HTR-8/SVneo (cell line): ENCODE data around the gene CCDC88C.
"Not testable (repeated sequence)": the region's sequence is repeated elsewhere in the genome, so short reads cannot be mapped to it uniquely, and the experiment has no call there.

Experiments
- DNase-seq: peaks from one replicate; pipeline ENCODE4 v3.0.0; 2011; ENCODE audit warnings: low spot score, mixed read lengths; ENCODE audit not compliant: insufficient read length
- FAIRE-seq: peaks from 2 replicates; lab custom pipeline; 2011; peaks lifted over from hg19 to GRCh38; lab: Jason Lieb, UNC

Gene CCDC88C

DNA sequence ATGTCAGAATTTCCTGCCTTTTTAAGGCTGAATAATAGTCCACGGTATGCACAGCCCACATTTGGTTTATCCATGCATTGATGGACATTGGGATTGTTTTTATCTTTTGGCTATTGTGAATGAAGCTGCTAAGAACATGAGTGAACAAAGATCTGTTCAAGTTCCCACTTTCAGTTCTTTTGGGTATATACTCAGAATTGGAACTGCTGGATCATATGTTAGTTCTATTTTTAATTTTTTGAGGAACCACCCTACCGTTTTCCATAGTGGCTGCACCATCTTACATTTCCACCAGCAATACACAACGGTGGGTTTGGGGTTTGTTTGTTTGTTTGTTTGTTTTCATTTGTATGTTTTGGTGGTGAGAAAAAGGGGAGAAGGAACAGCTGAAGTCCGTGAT, 179.5 kb downstream of the CCDC88C start:
- DNase-seq (no peak), FAIRE-seq (no peak)

DNA sequence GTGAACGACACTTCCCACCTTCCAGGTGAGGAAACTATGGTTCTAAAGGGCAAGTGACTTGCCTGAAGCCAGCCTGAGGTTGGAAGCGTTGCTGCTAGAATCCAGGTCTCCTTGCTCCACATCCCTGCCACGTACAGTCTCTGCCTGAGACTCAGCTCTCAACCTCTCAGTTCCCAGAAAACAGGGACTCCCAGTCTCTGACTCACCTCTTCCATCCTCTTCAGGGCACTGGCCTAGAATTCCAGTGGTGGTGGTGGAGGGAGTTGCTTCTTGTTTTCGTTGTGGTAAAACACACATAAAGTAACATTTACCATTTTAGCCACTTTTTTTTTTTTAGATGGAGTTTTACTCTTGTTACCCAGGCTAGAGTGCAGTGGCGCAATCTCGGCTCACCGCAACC, 180.4 kb downstream of the CCDC88C start:
- peak; percentile 47 for DNase-seq
- FAIRE-seq: no peak

DNA sequence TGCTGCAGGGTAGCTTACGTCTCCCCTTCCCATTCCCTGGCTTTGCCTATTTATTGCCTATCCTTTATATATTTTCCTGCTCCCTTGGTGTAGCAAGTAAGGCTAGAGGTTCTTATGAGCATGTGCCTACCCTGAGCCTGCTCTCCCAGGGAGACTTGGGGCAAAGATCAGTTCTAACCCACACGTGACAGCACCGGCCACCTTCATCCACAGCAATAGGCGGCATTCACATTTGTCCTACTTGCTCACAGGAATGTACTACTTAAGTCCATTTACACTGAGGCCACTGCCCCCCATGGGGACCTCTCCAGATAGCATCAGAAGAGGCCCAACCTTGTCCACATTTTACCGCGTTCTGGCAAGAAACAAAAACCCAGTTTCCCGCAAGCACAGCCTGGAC, 181.8 kb downstream of the CCDC88C start:
- FAIRE-seq (no peak), DNase-seq (no peak)

DNA sequence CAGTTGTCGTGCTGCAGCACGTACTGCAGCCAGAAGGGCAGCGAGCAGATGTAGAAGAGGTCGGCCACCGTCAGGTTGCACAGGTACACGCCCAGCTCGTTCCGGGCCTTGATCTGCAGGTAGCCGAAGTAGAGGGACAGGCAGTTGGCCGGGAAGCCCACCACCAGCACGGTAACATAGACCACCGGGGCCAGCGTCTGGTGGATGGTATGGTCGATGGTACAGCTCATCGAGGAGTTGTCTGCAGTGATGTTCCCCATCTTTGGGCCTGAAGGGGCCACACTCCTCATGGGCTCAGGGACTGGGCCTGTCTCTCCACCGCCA, 182.9 kb downstream of the CCDC88C start:
- FAIRE-seq (peak; percentile 36), DNase-seq (no peak)

DNA sequence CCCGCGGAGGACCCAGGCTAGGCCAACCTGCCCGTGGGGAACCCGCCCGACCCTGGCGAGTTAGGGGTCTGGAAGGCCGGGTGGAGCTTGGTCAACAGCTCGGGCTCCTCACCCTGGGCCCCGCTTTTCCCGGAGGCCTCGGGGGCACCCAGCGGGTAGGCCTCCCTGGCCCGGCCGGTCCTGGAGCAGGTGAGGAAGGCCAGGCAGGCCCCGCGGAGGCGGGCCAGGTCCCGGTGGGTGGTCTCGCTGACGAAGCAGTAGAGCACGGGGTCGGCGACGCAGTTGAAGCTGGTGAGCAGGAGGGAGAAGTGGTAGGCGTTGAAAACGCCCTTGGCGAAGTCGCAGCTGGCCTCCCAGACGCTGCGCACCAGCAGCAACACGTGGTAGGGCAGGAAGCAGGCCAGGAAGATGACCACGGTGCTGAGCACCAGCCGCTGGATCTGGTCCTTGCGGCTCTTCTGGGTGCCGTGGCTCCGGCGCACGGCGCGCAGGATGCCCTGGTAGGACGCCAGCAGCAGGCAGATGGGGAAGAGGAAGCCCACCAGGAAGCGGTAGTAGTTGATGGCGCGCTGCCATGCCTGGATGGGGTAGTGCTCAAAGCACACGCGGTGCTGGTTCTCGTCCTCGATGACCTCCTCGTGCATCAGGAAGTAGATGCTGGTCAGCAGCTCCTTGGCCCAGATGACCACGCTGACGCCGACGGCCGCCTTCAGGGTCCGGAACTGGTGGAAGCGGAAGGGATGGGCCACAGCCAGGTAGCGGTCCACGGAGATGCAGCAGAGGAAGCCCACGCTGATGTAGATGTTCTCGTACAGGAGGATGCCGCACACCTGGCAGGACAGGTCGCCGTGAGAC, 183.5 kb downstream of the CCDC88C start:
- no peak for FAIRE-seq
- no peak for DNase-seq

DNA sequence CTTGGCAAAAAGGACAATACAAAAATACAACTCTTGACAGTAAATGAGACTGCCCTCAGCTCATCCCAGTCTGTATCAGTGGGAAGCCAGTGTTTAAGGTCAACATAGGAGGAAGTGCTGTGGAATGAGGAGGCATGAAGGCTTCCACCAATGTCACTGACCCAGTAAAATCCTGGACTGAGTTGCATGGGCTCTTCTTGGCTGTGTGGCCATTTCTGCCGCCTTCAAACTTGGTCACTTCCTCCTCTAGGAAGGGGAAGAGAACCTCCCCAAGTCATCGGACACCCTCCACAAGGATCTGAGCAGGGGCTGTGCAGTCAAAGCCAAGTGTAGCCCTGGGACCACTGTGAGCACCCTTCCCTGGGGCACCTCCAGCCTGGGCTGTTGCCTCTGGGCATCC, 185.0 kb downstream of the CCDC88C start:
- no peak for FAIRE-seq
- DNase-seq: no peak

DNA sequence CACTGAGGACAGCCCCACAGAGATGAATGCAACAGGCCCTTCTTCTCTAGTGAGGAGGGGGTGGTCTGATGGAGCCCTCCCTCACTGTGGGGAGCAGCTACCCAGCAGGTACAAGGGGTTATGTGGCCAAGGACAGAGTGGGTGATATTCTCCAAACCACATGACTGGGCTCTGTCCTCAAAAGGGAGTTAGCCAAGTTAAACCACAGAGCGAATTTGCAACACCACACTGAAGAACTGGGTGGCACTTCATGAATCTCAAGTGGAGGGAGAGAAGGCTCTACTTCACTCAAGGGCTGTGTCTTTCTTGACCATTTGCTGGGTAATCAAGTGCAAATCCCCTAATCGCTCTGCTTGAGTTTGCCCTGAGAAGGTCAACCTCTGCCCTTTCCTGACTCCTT, 185.6 kb downstream of the CCDC88C start:
- no peak for DNase-seq
- no peak for FAIRE-seq

DNA sequence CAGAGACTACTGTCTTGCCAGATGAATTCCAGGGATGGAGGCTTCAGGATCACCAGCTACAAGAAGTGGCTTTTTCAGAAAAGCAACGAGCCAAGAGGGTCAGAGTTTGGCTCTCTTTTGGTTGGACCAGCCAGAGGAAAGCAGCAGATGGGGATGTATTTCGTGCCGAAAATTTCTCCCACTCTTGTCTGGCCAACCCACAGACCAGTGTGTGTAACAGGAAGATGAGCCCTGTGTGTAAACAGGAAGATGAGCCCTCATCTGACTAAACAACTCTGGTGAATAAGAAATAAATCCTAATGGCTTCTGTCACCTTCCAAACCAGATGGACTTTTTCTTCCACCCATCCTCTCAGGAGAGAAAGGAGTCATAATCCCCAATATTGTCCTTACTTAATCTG, 186.2 kb downstream of the CCDC88C start:
- FAIRE-seq (no peak), DNase-seq (no peak)

DNA sequence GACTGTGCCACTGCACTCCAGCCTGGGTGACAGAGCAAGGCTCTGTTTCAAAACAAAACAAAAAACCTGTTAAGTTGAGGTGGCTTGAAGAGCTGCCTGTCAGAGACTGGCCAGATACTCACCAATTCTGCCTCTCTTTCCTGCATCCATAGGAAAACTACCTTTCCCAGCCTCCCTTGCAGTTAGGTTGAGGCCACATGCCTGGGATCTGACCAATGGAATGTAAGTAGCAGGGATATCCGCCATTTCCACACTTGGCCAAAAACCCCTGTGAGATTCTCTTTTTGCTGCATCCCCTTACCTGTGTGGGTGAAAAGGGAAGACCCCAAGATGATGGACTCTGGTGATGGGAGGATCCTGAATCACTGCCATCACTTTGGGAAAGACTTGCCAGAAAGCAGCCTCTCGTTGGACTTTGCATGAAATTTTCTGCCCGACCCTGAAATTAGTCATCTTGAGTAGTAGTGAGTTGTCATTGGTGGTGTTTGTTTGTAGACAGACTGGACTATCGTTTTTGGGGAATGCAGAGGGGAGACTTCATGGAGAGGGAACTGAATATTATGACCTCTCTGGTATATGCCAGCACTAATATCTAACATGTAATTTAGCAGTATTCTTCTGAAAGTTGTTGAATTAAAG, 187.1 kb downstream of the CCDC88C start:
- FAIRE-seq: peak; percentile 28
- DNase-seq: no peak

DNA sequence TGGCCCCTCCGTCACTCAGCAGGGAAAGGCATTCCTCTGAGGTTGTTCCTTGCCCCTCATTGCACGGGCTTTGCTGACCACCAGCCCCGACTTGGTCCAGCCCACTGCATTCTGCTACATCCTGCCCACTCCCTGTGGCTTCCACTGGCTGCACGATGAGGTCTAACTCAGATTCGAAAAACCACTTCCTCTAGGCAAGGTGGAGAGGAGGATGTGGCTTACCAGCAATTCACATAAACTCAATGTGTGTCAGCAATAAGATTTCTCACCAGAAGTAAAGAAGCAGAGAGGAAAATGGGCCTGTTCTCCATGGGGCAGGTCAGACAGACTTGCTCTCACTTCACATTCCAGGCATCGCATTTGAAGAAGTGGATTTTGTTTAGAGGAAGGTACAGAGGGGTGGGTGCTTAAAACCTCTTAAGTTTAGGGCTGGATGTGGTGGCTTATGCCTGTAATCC, 187.8 kb downstream of the CCDC88C start:
- DNase-seq: no peak
- no peak for FAIRE-seq

DNA sequence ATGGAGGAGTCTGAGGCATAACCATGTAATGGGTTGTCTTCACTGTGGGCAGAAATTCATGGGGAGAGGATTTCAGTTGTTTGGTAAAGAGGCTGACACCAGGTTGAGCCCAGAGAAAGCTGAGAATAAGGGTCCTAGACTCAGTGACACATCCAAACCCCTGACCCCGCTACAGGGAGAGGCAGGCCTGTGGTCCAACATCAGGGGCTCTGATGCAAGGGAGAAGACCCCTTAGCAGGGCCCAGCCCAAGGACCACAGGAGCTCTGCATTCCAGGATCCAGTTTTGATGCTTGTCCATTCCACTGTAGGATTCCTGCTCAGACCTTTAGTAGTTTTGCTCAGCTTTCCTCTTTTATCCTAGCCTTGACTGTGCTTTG, 188.6 kb downstream of the CCDC88C start:
- no peak for FAIRE-seq

DNA sequence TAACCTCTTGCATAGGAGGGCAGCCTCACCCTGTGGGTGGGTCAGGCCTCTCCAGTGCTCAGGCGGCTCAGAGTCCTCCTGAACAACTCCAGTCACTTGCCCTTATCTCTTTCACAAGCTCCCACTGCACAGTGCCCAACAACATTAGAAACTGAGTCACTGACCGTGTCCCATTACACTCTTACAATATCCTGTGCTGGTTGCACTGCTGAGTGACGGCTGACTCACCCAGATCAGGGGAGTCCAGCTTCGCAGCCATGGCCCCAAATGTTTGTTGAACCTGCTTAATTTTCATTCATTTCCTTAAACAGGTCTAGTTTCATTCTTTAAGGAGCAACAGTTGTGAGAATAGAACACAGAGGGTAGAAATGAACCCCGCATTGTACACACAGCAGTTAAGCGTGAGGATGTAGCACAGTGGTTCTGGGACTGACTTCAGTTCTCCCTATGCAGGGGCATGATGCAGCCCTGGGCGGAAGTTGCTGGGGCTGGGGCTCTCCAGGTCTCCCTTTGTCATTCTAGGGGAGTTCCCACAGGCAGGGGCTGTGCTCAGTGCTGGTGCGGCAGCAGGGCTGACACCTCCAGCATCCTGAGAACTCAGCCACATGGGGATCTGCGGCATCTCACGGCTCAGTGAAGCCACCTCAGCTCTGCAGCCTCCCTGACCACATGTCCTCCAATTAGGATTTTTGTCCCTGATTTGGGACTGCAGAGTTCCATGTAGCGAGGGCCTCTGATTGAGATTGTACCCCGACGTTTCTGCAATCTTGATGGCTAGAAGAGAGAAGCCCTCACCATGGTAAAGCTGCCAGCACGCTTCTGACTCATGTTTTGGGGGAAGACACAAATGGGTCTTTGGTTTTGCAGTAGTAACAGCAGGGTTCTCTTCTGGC, 189.3 kb downstream of the CCDC88C start:
- DNase-seq (no peak), FAIRE-seq (peak; percentile 49)

More for the DNA sequence above, 188.6 kb downstream of the CCDC88C start:
- DNase-seq: no peak

DNA sequence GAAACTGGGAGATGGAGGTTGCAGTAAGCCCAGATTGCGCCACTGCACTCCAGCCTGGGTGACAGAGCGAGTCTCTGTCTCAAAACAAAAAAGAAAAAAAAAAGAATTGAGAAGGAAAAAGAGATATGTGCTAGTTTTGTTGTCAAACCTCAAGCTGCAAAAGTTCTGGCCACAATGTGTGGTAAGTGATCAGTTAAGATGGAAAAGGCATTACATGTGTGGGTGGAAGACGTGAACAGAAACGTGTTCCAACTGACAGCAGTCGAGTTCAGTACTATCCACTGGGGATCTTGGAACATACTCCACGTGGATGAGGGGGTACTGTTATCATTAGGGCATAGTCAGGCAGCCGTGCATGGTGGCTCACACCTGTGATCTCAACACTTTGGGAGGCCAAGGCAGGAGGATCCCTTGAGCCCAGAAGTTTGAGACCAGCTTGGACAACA, 190.4 kb downstream of the CCDC88C start:
- DNase-seq: no peak
- no peak for FAIRE-seq

DNA sequence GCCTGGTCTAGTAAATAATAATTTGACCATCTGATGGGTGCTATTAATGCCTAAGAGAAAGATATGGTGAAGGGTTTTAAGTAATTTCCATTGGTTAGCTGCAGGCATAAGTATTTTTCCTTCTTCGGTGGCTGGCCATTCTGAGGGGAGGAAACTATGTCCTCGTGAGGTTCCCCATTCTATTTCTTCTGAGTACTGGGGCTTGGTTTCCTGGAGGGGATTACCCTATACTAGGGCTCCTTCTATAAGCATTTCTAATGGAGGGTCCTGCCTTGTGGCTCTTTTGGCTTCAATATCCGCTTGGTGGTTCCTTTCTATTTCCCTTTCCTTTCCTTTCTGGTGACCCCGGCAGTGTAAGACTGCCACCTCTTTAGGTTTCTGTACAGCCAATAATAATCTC, 191.3 kb downstream of the CCDC88C start:
- DNase-seq, FAIRE-seq: not testable (repeated sequence)

DNA sequence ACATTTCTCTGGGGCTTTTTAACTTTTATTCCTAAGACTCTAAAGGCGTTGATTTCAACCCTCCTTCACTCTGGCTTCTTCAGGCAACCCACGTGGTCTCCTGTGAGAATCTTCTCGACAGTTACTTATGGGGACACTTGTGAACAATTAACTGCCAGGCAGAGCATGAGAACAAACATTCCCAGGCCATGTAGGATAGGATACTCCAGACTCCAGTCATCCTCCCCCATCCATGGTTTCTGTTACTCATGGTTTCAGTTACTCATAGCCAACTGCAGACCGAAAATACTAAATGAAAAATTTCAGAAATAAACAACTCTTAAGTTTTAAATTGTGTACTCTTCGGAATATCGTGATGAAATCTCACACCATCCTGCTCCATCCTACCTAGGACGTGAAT, 192.6 kb downstream of the CCDC88C start:
- FAIRE-seq (no peak), DNase-seq (no peak)

DNA sequence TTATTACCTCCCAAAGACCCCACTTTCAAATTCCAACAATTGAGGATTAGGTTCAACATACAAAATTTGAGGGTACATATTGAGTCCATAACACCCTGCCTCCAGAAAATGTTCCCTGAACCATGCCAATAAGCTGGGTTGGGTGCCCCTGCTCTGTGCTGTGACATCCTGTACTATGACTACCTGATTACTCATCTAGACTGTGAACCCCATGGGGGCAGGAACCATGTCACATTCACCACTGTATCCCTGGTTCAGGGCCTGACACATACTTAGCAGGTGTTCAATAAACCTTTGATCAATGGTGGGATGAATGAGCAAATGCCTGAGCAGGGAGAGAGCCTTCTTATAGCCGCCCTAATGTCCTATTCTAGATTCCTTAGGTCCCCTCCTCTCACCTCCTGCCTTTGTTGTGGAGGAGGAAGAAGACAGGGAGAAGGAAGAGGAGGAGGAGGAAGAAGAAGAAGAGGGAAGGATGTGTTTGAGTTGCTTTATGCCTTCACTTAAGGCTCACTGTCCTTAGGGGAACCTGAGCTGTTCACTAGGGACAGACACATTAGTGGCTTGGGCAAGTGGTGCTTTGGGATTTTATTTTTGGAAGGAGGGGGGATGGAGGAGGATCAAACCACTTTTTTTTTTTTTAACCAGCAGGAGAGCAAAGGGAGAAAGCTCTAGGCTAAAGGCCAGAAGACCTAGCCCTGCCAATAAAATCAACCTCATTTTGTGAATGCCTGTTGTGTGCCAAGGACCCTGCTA, 194.4 kb downstream of the CCDC88C start:
- FAIRE-seq: no peak
- no peak for DNase-seq
